ENCODE data around the gene SERPINI2.

The SERPINI2 gene

DNA sequence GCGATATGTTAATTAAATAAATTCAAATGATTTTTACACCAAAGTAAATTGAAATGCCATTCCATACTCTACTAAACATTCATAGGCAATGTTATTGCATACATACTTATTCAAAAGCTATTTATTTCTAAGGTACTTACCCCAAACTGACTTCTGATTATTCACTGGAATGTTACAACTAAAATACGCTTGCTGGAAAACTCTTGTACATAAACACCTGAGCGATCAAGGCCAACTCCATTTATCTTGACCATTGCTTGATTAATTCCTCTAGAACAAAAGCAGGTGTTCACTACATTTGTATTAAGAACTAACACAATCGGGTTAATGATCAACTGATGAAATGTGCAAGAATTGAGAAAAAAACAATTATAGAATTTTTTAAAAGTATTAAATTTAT lies at the start of gene SERPINI2:
SERPINI2 (minus strand) TSS at position 180 of the 400 bp plus-strand sequence. CDS start 2,208 bp downstream, outside the sequence.
- Histone ChIP-seq H3K36me3 (ENCODE audit: control insufficient read depth in 1 of 2, insufficient read depth in 2 of 2, low read length in 2 of 2) (no peaks in the 10 kb centered on the region), H3K9ac (ENCODE audit: low read depth in 1 of 2, low read length in 2 of 2) (no peak within 1 kb of the TSS), H3K4me3 (ENCODE audit: low read depth in 1 of 2, low read length in 2 of 2) (no peak within 1 kb of the TSS), H3K27me3 (ENCODE audit: control insufficient read depth in 1 of 2, insufficient read depth in 2 of 2, low read length in 2 of 2) (no peaks in the 10 kb centered on the region), H3K9me3 (ENCODE audit: control insufficient read depth in 1 of 2, low read length in 2 of 2) (no peaks in the 10 kb centered on the region), H3K27ac (ENCODE audit: low read depth, low read length) (no peak within 1 kb of the TSS), H3K4me1 (ENCODE audit: control insufficient read depth in 1 of 2, insufficient read depth in 2 of 2, low read length in 2 of 2) (no peaks in the 10 kb centered on the region)

- Histone ChIP-seq H3K9me3 (ENCODE audit: control insufficient read depth in 1 of 2, low read length in 2 of 2) (no peaks in the 10 kb centered on the region), H3K4me3 (ENCODE audit: low read depth in 1 of 2, low read length in 2 of 2) (no peak overlapping the region), H3K9ac (ENCODE audit: low read depth in 1 of 2, low read length in 2 of 2) (no peak overlapping the region), H3K27ac (ENCODE audit: low read depth, low read length) (no peak overlapping the region), H3K27me3 (ENCODE audit: control insufficient read depth in 1 of 2, insufficient read depth in 2 of 2, low read length in 2 of 2) (no peaks in the 10 kb centered on the region), H3K36me3 (ENCODE audit: control insufficient read depth in 1 of 2, insufficient read depth in 2 of 2, low read length in 2 of 2) (no peaks in the 10 kb centered on the region), H3K4me1 (ENCODE audit: control insufficient read depth in 1 of 2, insufficient read depth in 2 of 2, low read length in 2 of 2) (no peaks in the 10 kb centered on the region)
These were observed 47.1 kb upstream of the SERPINI2 start for GRCh38 chr3:167521006-167521355.

DNA sequence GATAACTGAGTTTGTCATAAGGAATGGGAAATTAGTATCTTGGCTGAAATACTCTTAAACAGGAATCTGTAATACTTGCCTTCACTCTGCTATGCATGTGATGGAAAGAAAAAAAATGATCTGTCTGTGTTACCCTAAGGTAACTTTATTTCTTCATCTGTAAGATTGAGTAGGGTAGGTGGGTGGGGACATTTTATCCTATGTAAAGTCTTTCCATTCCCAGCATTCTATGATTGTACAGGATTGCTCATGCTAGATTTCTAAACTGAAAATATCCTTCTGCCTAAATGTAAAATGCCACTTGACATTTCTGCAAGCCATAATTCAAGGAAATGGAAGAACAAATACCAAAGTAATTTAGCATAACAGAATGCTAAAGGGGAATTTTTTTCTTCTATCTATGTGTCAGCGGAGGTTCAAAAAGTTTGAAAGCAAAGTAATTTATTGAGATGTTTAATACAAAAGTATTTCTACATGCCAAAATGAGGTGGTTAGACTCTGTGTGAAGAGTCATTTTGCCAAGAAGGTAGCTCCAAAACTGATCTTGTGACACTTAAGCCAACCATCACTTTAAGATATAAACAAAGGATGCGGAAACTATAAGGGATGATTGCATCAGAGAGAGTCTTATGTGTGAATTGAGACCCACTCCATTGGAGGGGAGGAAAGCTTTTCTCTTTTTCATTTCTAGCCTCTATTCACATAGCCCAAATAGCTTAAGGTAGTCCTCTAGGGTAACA lies 46.6 kb upstream of the SERPINI2 start:
- no peaks in the 10 kb centered on the region for H3K9me3 ChIP-seq (ENCODE audit: control insufficient read depth in 1 of 2, low read length in 2 of 2)
- H3K4me1 ChIP-seq (ENCODE audit: control insufficient read depth in 1 of 2, insufficient read depth in 2 of 2, low read length in 2 of 2): no peaks in the 10 kb centered on the region
- H3K9ac ChIP-seq (ENCODE audit: low read depth in 1 of 2, low read length in 2 of 2): no peak overlapping the region
- no peaks in the 10 kb centered on the region for H3K27me3 ChIP-seq (ENCODE audit: control insufficient read depth in 1 of 2, insufficient read depth in 2 of 2, low read length in 2 of 2)
- H3K4me3 ChIP-seq (ENCODE audit: low read depth in 1 of 2, low read length in 2 of 2): no peak overlapping the region
- no peak overlapping the region for H3K27ac ChIP-seq (ENCODE audit: low read depth, low read length)
- H3K36me3 ChIP-seq (ENCODE audit: control insufficient read depth in 1 of 2, insufficient read depth in 2 of 2, low read length in 2 of 2): no peaks in the 10 kb centered on the region

DNA sequence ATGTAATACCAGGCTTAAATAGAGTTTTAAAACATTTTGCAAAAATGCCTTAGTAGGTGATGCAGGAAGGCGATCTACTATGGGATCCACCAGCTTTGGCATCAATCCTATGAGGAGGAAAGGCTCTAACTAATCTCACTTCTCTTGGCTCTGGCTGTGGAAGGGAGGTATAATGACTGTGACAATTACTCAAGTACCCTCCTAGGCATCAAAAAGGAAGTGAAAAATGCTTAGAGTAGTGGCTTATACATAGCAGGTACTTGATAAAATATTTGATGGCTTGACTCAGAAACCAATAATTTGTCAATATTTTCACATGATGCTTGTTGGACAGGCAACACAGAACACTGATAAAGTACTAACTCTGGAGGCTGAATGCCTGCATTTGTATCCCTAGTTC lies 34.1 kb upstream of the SERPINI2 start:
- Histone ChIP-seq H3K4me3 (ENCODE audit: low read depth in 1 of 2, low read length in 2 of 2) (no peak overlapping the region), H3K9ac (ENCODE audit: low read depth in 1 of 2, low read length in 2 of 2) (no peak overlapping the region), H3K27me3 (ENCODE audit: control insufficient read depth in 1 of 2, insufficient read depth in 2 of 2, low read length in 2 of 2) (no peaks in the 10 kb centered on the region), H3K4me1 (ENCODE audit: control insufficient read depth in 1 of 2, insufficient read depth in 2 of 2, low read length in 2 of 2) (no peaks in the 10 kb centered on the region), H3K9me3 (ENCODE audit: control insufficient read depth in 1 of 2, low read length in 2 of 2) (no peaks in the 10 kb centered on the region), H3K36me3 (ENCODE audit: control insufficient read depth in 1 of 2, insufficient read depth in 2 of 2, low read length in 2 of 2) (no peaks in the 10 kb centered on the region), H3K27ac (ENCODE audit: low read depth, low read length) (no peak overlapping the region)

DNA sequence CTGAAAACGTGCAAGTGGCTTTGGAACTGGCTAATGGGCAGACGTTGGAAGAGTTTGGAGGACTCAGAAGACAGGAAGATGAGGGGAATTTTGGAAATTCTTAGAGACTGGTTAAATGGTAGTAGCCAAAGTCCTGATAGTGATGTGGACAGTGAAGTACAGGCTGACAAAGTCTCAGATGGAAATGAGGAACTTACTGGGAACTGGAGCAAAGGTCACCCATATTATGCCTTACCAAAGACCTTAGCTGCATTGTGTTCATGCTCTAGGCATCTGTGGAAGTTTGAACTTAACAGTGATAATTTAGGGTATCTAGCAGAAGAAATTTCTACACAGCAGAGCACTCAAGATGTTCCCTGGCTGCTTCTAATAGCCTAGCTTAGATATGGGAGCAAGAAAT lies 28.6 kb upstream of the SERPINI2 start:
- no peaks in the 10 kb centered on the region for H3K4me1 ChIP-seq (ENCODE audit: control insufficient read depth in 1 of 2, insufficient read depth in 2 of 2, low read length in 2 of 2)
- H3K27me3 ChIP-seq (ENCODE audit: control insufficient read depth in 1 of 2, insufficient read depth in 2 of 2, low read length in 2 of 2): no peaks in the 10 kb centered on the region
- H3K36me3 ChIP-seq (ENCODE audit: control insufficient read depth in 1 of 2, insufficient read depth in 2 of 2, low read length in 2 of 2): no peaks in the 10 kb centered on the region
- no peak overlapping the region for H3K4me3 ChIP-seq (ENCODE audit: low read depth in 1 of 2, low read length in 2 of 2)
- H3K9ac ChIP-seq (ENCODE audit: low read depth in 1 of 2, low read length in 2 of 2): no peak overlapping the region
- no peak overlapping the region for H3K27ac ChIP-seq (ENCODE audit: low read depth, low read length)
- no peaks in the 10 kb centered on the region for H3K9me3 ChIP-seq (ENCODE audit: control insufficient read depth in 1 of 2, low read length in 2 of 2)

GRCh38 chr3:167501941-167502340 lies 28.1 kb upstream of the SERPINI2 start:
- Histone ChIP-seq H3K36me3 (ENCODE audit: control insufficient read depth in 1 of 2, insufficient read depth in 2 of 2, low read length in 2 of 2) (no peaks in the 10 kb centered on the region), H3K9ac (ENCODE audit: low read depth in 1 of 2, low read length in 2 of 2) (no peak overlapping the region), H3K4me1 (ENCODE audit: control insufficient read depth in 1 of 2, insufficient read depth in 2 of 2, low read length in 2 of 2) (no peaks in the 10 kb centered on the region), H3K27me3 (ENCODE audit: control insufficient read depth in 1 of 2, insufficient read depth in 2 of 2, low read length in 2 of 2) (no peaks in the 10 kb centered on the region), H3K4me3 (ENCODE audit: low read depth in 1 of 2, low read length in 2 of 2) (no peak overlapping the region), H3K27ac (ENCODE audit: low read depth, low read length) (no peak overlapping the region), H3K9me3 (ENCODE audit: control insufficient read depth in 1 of 2, low read length in 2 of 2) (no peaks in the 10 kb centered on the region)

- H3K27ac ChIP-seq (ENCODE audit: low read depth, low read length): no peak overlapping the region
- no peak overlapping the region for H3K9ac ChIP-seq (ENCODE audit: low read depth in 1 of 2, low read length in 2 of 2)
- no peaks in the 10 kb centered on the region for H3K4me1 ChIP-seq (ENCODE audit: control insufficient read depth in 1 of 2, insufficient read depth in 2 of 2, low read length in 2 of 2)
- no peaks in the 10 kb centered on the region for H3K9me3 ChIP-seq (ENCODE audit: control insufficient read depth in 1 of 2, low read length in 2 of 2)
- H3K36me3 ChIP-seq (ENCODE audit: control insufficient read depth in 1 of 2, insufficient read depth in 2 of 2, low read length in 2 of 2): no peaks in the 10 kb centered on the region
- no peak overlapping the region for H3K4me3 ChIP-seq (ENCODE audit: low read depth in 1 of 2, low read length in 2 of 2)
- no peaks in the 10 kb centered on the region for H3K27me3 ChIP-seq (ENCODE audit: control insufficient read depth in 1 of 2, insufficient read depth in 2 of 2, low read length in 2 of 2)
These were observed 24.1 kb upstream of the SERPINI2 start for GRCh38 chr3:167497903-167498302.

DNA sequence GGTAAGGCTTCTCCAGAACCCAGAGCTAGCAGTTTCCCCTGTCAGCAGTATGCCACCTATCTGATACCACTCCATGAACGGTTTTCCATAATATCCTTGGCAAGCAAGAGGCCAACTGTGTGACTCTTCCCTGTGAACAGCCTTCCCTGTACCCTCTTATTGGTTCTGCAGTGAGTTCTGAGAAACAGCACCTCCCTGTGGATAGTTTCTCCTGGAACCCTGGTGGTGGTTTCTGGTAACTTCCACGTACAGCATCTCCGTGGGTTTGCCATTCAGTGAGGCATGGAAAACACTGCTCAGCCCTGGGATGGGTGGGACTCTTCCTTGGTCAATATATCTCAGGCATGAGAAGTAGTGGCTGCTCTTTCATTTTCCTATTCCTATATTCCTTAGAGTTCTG lies 19.4 kb upstream of the SERPINI2 start:
- Histone ChIP-seq H3K4me3 (ENCODE audit: low read depth in 1 of 2, low read length in 2 of 2) (no peak overlapping the region), H3K27ac (ENCODE audit: low read depth, low read length) (no peak overlapping the region), H3K36me3 (ENCODE audit: control insufficient read depth in 1 of 2, insufficient read depth in 2 of 2, low read length in 2 of 2) (no peaks in the 10 kb centered on the region), H3K4me1 (ENCODE audit: control insufficient read depth in 1 of 2, insufficient read depth in 2 of 2, low read length in 2 of 2) (no peaks in the 10 kb centered on the region), H3K27me3 (ENCODE audit: control insufficient read depth in 1 of 2, insufficient read depth in 2 of 2, low read length in 2 of 2) (no peaks in the 10 kb centered on the region), H3K9ac (ENCODE audit: low read depth in 1 of 2, low read length in 2 of 2) (no peak overlapping the region), H3K9me3 (ENCODE audit: control insufficient read depth in 1 of 2, low read length in 2 of 2) (no peaks in the 10 kb centered on the region)

- Histone ChIP-seq H3K27me3 (ENCODE audit: control insufficient read depth in 1 of 2, insufficient read depth in 2 of 2, low read length in 2 of 2) (no peaks in the 10 kb centered on the region), H3K9ac (ENCODE audit: low read depth in 1 of 2, low read length in 2 of 2) (no peak overlapping the region), H3K27ac (ENCODE audit: low read depth, low read length) (no peak overlapping the region), H3K4me1 (ENCODE audit: control insufficient read depth in 1 of 2, insufficient read depth in 2 of 2, low read length in 2 of 2) (no peaks in the 10 kb centered on the region), H3K4me3 (ENCODE audit: low read depth in 1 of 2, low read length in 2 of 2) (no peak overlapping the region), H3K9me3 (ENCODE audit: control insufficient read depth in 1 of 2, low read length in 2 of 2) (no peaks in the 10 kb centered on the region), H3K36me3 (ENCODE audit: control insufficient read depth in 1 of 2, insufficient read depth in 2 of 2, low read length in 2 of 2) (no peaks in the 10 kb centered on the region)
These were observed 17.8 kb upstream of the SERPINI2 start for GRCh38 chr3:167491621-167492020.

DNA sequence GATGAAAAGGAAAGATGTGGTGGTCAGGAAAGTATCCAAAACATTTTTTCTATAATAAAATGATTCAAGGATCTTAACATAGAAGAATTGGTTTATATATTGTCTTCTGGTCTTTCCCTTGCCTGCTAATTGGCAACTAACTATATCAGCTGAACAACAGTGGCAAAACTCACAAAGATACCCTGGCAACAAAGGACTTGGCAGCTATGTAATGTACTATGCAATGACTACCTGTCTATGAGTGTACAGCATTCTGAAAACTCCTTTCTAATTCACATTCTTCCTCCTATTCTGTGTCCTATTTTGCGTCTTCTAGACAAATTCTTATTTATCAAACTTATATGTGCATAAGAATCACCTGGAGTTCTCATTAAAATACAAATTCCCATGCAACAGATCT lies 15.7 kb upstream of the SERPINI2 start:
- no peak overlapping the region for H3K9ac ChIP-seq (ENCODE audit: low read depth in 1 of 2, low read length in 2 of 2)
- H3K4me3 ChIP-seq (ENCODE audit: low read depth in 1 of 2, low read length in 2 of 2): no peak overlapping the region
- H3K9me3 ChIP-seq (ENCODE audit: control insufficient read depth in 1 of 2, low read length in 2 of 2): no peaks in the 10 kb centered on the region

DNA sequence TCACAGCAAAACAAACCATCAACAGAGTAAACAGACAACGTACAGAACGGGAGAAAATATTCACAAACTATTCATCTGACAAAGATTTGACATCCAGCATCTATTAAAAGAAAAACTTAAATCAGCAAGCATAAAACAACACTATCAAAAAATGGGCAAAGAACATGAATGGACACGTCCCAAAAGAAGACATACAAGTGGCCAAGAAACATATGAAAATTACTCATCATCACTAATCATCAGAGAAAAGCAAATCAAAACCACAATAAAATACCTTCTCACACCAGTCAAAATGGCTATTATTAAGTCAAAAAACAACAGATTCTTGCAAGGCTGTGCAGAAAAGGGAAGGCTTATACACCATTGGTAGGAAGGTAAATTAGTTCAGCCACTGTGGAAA lies 13.7 kb upstream of the SERPINI2 start:
- H3K9me3 ChIP-seq (ENCODE audit: control insufficient read depth in 1 of 2, low read length in 2 of 2): no peaks in the 10 kb centered on the region
- no peak overlapping the region for H3K27ac ChIP-seq (ENCODE audit: low read depth, low read length)
- H3K4me1 ChIP-seq (ENCODE audit: control insufficient read depth in 1 of 2, insufficient read depth in 2 of 2, low read length in 2 of 2): no peaks in the 10 kb centered on the region
- no peak overlapping the region for H3K4me3 ChIP-seq (ENCODE audit: low read depth in 1 of 2, low read length in 2 of 2)
- no peaks in the 10 kb centered on the region for H3K27me3 ChIP-seq (ENCODE audit: control insufficient read depth in 1 of 2, insufficient read depth in 2 of 2, low read length in 2 of 2)
- H3K36me3 ChIP-seq (ENCODE audit: control insufficient read depth in 1 of 2, insufficient read depth in 2 of 2, low read length in 2 of 2): no peaks in the 10 kb centered on the region
- H3K9ac ChIP-seq (ENCODE audit: low read depth in 1 of 2, low read length in 2 of 2): no peak overlapping the region

More for the DNA sequence above, 15.7 kb upstream of the SERPINI2 start:
- H3K36me3 ChIP-seq (ENCODE audit: control insufficient read depth in 1 of 2, insufficient read depth in 2 of 2, low read length in 2 of 2): no peaks in the 10 kb centered on the region
- H3K27ac ChIP-seq (ENCODE audit: low read depth, low read length): no peak overlapping the region
- H3K4me1 ChIP-seq (ENCODE audit: control insufficient read depth in 1 of 2, insufficient read depth in 2 of 2, low read length in 2 of 2): no peaks in the 10 kb centered on the region
- no peaks in the 10 kb centered on the region for H3K27me3 ChIP-seq (ENCODE audit: control insufficient read depth in 1 of 2, insufficient read depth in 2 of 2, low read length in 2 of 2)
